K562 (cell line): Measurements from ENCODE around the gene CTNS. TPM values are rescaled to one million over a fixed set of nuclear protein-coding genes. Genes with fewer than 3 reads are reported as not detected.

ENCODE experiments used
- BCOR ChIP-seq: fragments of 450-650 bp; IDR thresholded peaks from 2 replicates; pipeline ENCODE4 v1.6.1; 2016
- FIP1L1 ChIP-seq: fragments of 200-400 bp; formaldehyde crosslinking; IDR thresholded peaks from 2 replicates; pipeline ENCODE4 v1.6.1; 2018; ENCODE audit warnings: mild to moderate bottlenecking, low read depth, low read length; ENCODE audit not compliant: poor library complexity, severe bottlenecking
- FOSL1 ChIP-seq: fragments of 200-800 bp; sonication (Bioruptor generic); conservative IDR thresholded peaks from 2 replicates; pipeline ENCODE4 v1.6.1; 2016; ENCODE audit warnings: missing genetic modification characterization, missing compliant biosample characterization
- FOXP4 ChIP-seq: sonication (generic); formaldehyde crosslinking; IDR thresholded peaks from 2 replicates; pipeline ENCODE4 v1.8.0; 2022; ENCODE audit warnings: mild to moderate bottlenecking, missing genetic modification reagents, borderline replicate concordance
- GATAD2A ChIP-seq: fragments of 450-650 bp; IDR thresholded peaks from 2 replicates; pipeline ENCODE4 v1.6.1; 2017
- HOXB6 ChIP-seq: fragments of 250-450 bp; sonication (Bioruptor Pico); IDR thresholded peaks from 2 replicates; pipeline ENCODE4 v1.5.1; 2022; ENCODE audit warnings: mild to moderate bottlenecking, borderline replicate concordance
- NCOA6 ChIP-seq: fragments of 450-650 bp; IDR thresholded peaks from 2 replicates; pipeline ENCODE4 v1.6.1; 2017; ENCODE audit warnings: mild to moderate bottlenecking
- PPARD ChIP-seq: fragments of 250-450 bp; sonication (Bioruptor Pico); IDR thresholded peaks from 2 replicates; pipeline ENCODE4 v1.8.0; 2022; ENCODE audit warnings: inconsistent platforms, mild to moderate bottlenecking, moderate library complexity
- RBFOX2 ChIP-seq: fragments of 200-400 bp; formaldehyde crosslinking; IDR thresholded peaks from 2 replicates; pipeline ENCODE4 v1.6.1; 2017; ENCODE audit warnings: low read depth, mild to moderate bottlenecking, low read length, moderate library complexity
- RBM14 ChIP-seq: fragments of 200-400 bp; formaldehyde crosslinking; IDR thresholded peaks from 2 replicates; pipeline ENCODE4 v1.6.1; 2018; ENCODE audit warnings: low read depth, mild to moderate bottlenecking, low read length, moderate library complexity, borderline replicate concordance; ENCODE audit not compliant: insufficient read depth
- RBM17 ChIP-seq: fragments of 200-400 bp; formaldehyde crosslinking; IDR thresholded peaks from 2 replicates; pipeline ENCODE4 v1.6.1; 2017; ENCODE audit warnings: low read depth, mild to moderate bottlenecking, low read length, borderline replicate concordance
- TAF9B ChIP-seq: fragments of 450-650 bp; IDR thresholded peaks from 2 replicates; pipeline ENCODE4 v1.6.1; 2018; ENCODE audit warnings: mild to moderate bottlenecking; ENCODE audit not compliant: partially characterized antibody
- TEAD4 ChIP-seq, 2 experiments: sonication (generic) in 1 of 2; formaldehyde crosslinking in 1 of 2; IDR thresholded peaks; 2 replicates each; pipeline versions ENCODE4 v1.6.1 to v1.8.0; 2012 to 2022; ENCODE audit warnings: borderline replicate concordance in 1 of 2, inconsistent platforms in 1 of 2, low read length in 1 of 2, mild to moderate bottlenecking in 1 of 2, missing genetic modification reagents in 1 of 2
- THAP12 ChIP-seq: fragments of 250-450 bp; sonication (Bioruptor Pico); IDR thresholded peaks from 2 replicates; pipeline ENCODE4 v1.9.0; 2021; ENCODE audit warnings: mild to moderate bottlenecking, inconsistent platforms
- TRIM25 ChIP-seq: fragments of 450-650 bp; IDR thresholded peaks from 2 replicates; pipeline ENCODE4 v1.7.0; 2016; ENCODE audit warnings: borderline replicate concordance
- ZNF12 ChIP-seq: sonication (generic); formaldehyde crosslinking; IDR thresholded peaks from 2 replicates; pipeline ENCODE4 v1.4.0; 2020; ENCODE audit warnings: mild to moderate bottlenecking, missing genetic modification reagents
- ZNF282 ChIP-seq: sonication (generic); formaldehyde crosslinking; IDR thresholded peaks from 2 replicates; pipeline ENCODE4 v1.8.1; 2023; ENCODE audit warnings: missing genetic modification reagents
- ZNF3 ChIP-seq: fragments of 250-450 bp; sonication (Bioruptor Pico); IDR thresholded peaks from 2 replicates; pipeline ENCODE4 v1.5.0; 2021; ENCODE audit warnings: mild to moderate bottlenecking, moderate library complexity
- ZNF785 ChIP-seq: fragments of 250-450 bp; sonication (Bioruptor Pico); IDR thresholded peaks from 2 replicates; pipeline ENCODE4 v1.4.0; 2020; ENCODE audit warnings: mild to moderate bottlenecking
- polyA plus RNA-seq, 8 experiments: library from polyadenylated mRNA; depleted of rRNA in 4 of 8; stranded (reverse) in 5 of 8; unstranded in 3 of 8; fragments of >200 nt; fragmentation: Nextera tagmentation in 2 of 8; fragmentation: Illumina TruSeq in 1 of 8; extraction: Ambion mirVana in 2 of 8; extraction: Trizol in 1 of 8; gene quantifications; 2 replicates each; pipeline versions ENCODE4 v1.2.1 to v1.2.3, GENCODE V29; 2011 to 2014; ENCODE audit warnings: inconsistent platforms in 1 of 8, missing spikeins in 1 of 8
- total RNA-seq, 7 experiments: library from RNA; depleted of rRNA in 6 of 7; stranded (reverse); fragments of >200 nt in 6 of 7; fragmentation: Illumina TruSeq in 2 of 7; extraction: Trizol in 2 of 7; gene quantifications; 2 replicates each; pipeline versions ENCODE4 v1.2.1 to v1.2.3, GENCODE V29; 2011 to 2021; ENCODE audit warnings: low replicate concordance in 1 of 7
- TF ChIP-seq, protein P1 (sequence below): sonication (generic); formaldehyde crosslinking; IDR thresholded peaks from 2 replicates; pipeline ENCODE4 v1.8.1; 2023; ENCODE audit warnings: mild to moderate bottlenecking, missing genetic modification reagents

CTNS gene
- total and polyA plus RNA-seq, 9 of the 15 experiments (the other 6 are each of a cell fraction or from before 2014, with no cell fraction given), result 0.66 to 8.4 (median 4.9) TPM

GRCh38 chr17:3639981-3640596 is 3.5 kb downstream of the CTNS start (continued):
- peak; percentile 72 for TF ChIP-seq TEAD4 (IDR thresholded peaks at IDR 0.05; ENCODE audit: low read length)
- no peak for TF ChIP-seq TEAD4 (CRISPR knock-in tag; IDR thresholded peaks at IDR 0.05; ENCODE audit: borderline replicate concordance)
- TF ChIP-seq NCOA6, result no peak
- peak; percentile 73 for TF ChIP-seq FOSL1 (tag)
- TF ChIP-seq ZNF282 (CRISPR knock-in tag), result no peak
- no peak for TF ChIP-seq ZNF12 (CRISPR knock-in tag)
- TF ChIP-seq ZNF785, result no peak
- peak; percentile 64 for TF ChIP-seq TAF9B
- no peak for TF ChIP-seq GATAD2A
- no peak for TF ChIP-seq RBFOX2
- TF ChIP-seq TRIM25, result no peak
- no peak for TF ChIP-seq RBM17
- TF ChIP-seq PPARD, result no peak
- TF ChIP-seq FOXP4 (CRISPR knock-in tag), result no peak
- no peak for TF ChIP-seq THAP12 (CRISPR knock-in tag)
- TF ChIP-seq, protein P1, sequence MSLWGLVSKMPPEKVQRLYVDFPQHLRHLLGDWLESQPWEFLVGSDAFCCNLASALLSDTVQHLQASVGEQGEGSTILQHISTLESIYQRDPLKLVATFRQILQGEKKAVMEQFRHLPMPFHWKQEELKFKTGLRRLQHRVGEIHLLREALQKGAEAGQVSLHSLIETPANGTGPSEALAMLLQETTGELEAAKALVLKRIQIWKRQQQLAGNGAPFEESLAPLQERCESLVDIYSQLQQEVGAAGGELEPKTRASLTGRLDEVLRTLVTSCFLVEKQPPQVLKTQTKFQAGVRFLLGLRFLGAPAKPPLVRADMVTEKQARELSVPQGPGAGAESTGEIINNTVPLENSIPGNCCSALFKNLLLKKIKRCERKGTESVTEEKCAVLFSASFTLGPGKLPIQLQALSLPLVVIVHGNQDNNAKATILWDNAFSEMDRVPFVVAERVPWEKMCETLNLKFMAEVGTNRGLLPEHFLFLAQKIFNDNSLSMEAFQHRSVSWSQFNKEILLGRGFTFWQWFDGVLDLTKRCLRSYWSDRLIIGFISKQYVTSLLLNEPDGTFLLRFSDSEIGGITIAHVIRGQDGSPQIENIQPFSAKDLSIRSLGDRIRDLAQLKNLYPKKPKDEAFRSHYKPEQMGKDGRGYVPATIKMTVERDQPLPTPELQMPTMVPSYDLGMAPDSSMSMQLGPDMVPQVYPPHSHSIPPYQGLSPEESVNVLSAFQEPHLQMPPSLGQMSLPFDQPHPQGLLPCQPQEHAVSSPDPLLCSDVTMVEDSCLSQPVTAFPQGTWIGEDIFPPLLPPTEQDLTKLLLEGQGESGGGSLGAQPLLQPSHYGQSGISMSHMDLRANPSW (CRISPR knock-in tag), result no peak
- no peak for TF ChIP-seq ZNF3 (CRISPR knock-in tag)
- TF ChIP-seq RBM14, result no peak
- TF ChIP-seq BCOR, result no peak
- TF ChIP-seq HOXB6, result no peak
- no peak for TF ChIP-seq FIP1L1
